ENCODE data around the gene TMEM266.

Gene TMEM266

GRCh38 chr15:76065793-76066192 lies 6.0 kb downstream of the TMEM266 start:
- DNase-seq (ENCODE audit: low read depth in 2 of 2), result no peak

- no peak for DNase-seq (ENCODE audit: low read depth in 2 of 2)
These were observed 10.4 kb downstream of the TMEM266 start for GRCh38 chr15:76070192-76070591.

DNA sequence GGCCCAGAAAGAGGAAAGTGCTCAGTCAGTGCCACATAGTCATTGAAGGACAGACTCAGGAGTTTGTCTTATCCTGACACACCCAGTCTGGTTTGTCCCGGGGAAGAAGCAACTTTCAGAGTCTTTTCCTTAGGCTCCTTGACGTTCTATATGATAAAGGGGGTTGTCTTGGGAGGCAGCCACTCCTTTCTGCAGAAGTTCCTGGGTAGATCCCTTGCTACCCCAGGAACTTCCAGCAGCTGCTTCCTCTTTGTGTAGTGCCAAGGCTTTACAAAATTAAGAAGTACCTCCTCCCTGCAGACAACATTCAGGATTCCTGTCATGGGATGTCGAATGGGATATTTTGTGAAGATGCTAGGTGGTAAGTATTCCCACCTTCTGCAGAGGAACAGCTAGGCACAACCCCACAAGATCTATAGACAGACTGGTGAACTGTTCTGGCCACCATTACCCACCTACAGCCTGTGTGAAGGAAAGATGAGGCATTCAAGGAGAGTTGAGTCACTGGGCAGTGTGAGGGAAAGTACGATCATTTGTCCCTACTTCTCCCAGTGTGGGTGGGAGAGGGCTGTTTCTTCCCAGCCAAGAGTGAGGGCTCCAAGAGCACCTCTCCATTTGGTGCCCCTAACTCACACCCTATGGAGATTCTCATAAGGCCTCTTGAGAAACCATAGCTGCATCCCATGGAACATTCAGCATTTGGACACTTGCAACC lies 11.3 kb downstream of the TMEM266 start:
- DNase-seq (ENCODE audit: low read depth in 2 of 2), result no peak

DNA sequence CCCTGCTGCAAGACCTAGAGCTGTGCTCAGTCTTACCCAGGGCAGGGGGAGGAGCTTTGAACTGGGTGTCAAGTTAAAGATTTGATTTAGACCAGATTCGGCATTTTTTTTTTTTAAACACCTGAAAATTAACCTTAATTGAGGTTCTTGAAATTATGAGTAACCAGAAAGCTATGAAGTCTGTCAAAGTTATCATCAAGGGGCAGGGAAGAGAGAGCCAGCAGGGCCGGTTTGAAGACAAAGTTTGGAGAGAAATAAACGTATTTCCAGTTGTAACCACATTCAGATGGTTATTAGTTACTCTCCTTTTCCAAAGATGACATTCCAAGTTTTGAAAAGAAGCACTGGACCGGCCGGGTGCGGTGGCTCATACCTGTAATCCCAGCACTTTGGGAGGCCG lies 12.0 kb downstream of the TMEM266 start:
- no peak for DNase-seq (ENCODE audit: low read depth in 2 of 2)

DNA sequence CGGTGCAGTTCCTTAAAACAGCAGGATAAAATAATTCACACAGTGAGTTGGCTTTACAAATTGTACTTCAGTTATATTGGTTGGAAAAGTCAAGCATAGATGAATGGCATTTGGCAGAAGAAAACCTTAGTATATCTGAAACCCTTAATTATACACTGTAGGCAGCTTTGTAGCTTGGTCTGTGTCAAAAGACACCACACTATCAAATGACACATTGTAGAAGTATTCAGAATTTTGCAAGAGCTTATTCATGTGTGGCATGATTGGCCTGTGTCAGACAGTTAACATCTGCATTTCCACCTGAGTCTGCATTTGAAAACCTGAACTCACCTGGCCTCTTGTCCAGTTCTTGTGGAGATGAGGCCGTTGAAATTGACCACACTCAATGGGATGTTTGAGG lies 13.8 kb downstream of the TMEM266 start:
- DNase-seq (ENCODE audit: low read depth in 2 of 2), result no peak

DNA sequence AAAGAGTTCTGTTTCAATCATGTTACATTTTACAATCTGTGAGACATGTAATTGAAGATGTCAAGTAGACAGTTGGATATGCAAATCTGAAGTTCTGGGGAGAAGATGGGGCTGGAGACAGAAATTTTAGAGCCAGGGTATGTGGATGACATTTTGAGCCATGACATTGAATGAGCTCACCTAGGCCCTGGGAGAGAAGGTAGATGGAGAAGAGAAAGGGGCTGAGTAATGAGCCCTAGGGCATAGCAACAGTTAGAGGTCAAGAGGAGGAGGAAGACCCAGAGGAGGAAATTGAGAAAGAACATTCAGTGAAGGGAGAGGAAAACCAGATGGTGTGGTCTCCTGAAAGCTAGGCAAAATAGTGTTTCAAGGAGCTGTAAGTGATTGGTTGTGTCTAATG lies 15.3 kb downstream of the TMEM266 start:
- no peak for DNase-seq (ENCODE audit: low read depth in 2 of 2)

DNA sequence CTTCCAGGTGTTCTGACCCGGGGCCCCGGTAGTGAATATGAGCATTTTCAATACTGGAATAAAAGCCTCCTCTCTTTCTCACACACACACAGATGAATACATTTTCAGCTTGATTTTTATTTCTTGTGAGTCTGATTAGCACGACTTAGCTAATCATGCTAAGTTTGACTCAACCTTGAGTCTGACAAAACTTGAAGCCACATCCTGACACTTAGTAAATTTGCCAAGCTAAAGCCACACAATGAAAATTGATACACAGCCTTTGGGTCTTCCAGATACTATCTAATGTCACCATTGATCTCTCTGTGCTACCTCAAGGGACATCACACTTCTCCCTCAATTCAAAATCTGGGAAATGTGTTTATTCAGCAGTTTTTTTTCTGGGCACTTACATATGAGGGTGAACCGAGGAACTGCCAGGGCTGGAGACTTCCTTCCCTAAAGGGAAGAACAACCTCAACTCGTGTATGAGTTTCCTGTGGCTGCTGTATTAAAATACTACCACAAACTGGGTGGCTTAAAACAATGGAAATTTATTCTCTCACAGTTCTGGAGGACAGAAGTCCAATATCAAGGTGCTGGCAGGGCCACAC lies 18.6 kb downstream of the TMEM266 start:
- no peak for DNase-seq (ENCODE audit: low read depth in 2 of 2)

DNA sequence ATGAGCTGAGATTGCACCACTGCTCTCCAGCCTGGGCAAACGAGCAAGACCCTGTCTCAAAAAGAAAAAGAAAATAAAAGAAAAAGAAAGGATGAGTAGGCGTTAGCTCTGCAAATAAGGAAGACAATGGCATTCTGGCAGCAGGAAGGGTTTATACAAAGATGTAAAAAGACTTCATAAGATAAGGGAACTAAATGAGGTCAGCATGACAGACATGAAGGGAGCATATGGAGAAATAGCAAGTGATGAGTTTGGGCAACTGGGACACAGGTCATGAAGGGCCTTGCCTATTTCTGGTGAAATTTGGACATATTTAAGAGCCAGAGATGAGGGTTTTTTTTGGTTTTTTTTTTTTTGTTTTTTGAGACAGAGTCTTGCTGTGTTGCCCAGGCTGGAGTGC lies 24.5 kb downstream of the TMEM266 start:
- DNase-seq (ENCODE audit: low read depth in 2 of 2), result no peak

DNA sequence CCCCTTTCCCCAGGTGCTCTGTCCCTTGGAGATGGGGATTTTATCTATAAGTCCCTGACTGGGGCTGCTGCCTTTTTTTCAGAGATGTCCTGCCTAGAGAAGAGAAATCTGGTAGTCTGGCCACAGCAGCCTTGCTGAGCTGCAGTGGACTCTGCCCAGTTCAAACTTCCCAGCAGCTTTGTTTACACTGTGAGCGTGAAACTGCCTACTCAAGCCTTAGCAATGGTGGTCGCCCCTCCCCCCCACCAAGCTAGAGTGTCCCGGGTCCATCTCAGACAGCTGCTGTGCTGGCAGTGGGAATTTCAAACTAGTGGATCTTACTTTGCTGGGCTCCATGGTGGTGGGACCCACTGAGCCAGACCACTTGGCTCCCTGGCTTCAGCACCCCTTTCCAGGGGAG lies 38.9 kb downstream of the TMEM266 start:
- DNase-seq (ENCODE audit: low read depth in 2 of 2), result no peak

GRCh38 chr15:76099388-76099787 lies 39.6 kb downstream of the TMEM266 start:
- no peak for DNase-seq (ENCODE audit: low read depth in 2 of 2)

- no peak for DNase-seq (ENCODE audit: low read depth in 2 of 2)
These were observed 40.6 kb downstream of the TMEM266 start for GRCh38 chr15:76100361-76100760.

GRCh38 chr15:76101655-76102054 lies 41.9 kb downstream of the TMEM266 start:
- DNase-seq (ENCODE audit: low read depth in 2 of 2), result no peak

DNA sequence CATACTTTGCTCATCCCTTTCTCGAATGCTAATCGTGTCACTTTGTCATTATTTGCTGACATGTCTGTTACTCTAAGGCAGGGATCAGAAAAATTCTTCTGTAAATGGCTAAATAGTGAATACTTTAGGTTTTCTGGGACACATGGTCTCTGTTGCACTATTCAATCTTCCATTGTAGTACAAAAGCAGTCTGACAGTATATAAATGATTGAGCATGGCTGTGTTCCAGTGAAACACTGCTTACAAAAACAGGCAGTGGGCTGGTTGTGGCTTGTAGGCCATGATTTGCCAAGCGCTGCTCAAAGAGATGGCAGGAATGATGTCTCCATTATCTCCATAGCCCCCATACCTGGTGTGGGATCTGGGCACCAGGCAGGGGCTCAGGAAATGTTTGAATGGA lies 45.6 kb downstream of the TMEM266 start:
- no peak for DNase-seq (ENCODE audit: low read depth in 2 of 2)

DNA sequence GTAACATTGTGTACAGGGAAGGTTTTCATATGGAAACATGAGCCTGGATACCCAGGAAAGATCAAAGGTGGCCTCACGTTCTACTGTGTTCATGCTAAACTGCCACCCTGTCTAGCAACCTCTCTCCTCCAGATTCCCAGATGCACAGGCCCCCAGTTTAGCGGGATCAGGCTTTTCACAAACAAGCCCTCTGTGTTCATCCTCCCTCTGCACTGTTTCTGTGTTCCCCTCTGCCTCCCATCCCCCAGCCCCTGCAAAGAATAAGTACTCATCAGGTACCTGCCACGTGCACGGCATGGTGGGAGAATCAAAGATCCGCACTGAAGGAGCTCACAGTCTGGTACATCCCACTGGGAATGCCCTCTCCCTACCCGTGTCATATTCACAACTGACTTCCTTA lies 46.1 kb downstream of the TMEM266 start:
- DNase-seq (ENCODE audit: low read depth in 2 of 2), result no peak

GRCh38 chr15:76107169-76107568 lies 47.4 kb downstream of the TMEM266 start:
- DNase-seq (ENCODE audit: low read depth in 2 of 2), result no peak

DNA sequence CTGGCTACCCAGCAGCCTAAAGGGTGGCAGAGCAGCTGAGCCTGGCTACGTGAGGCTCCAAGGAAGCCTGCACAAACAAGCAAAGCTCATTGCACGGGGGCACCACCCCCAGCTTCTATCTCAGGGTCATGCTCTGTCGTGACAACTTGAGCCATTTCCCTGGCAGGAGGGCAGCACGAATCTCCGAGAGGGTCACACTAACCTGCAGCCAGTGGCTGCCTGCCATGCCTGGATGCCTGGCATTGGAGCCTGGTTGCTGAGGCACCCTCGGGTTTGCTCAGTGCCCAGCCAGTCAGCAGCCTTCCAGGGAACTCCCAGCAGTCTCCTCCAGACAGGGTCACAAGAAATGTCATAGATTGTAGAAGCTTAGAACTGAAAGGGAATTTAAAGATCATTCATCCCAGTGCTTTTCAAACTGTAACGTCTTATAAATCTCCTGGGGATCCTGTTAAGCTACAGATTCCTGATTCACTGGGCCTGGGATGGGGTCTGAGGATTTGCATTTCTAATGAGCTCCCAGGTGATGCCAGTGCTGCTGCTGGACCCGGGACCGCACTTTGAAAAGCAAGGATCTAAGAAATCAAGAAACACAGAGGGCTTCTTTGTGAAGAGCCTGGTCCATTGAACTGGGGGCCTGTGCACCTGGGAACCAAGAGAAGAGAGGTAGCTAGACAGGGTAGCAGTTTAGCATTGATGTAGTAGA lies 48.4 kb downstream of the TMEM266 start:
- DNase-seq (ENCODE audit: low read depth in 2 of 2), result no peak

- no peak for DNase-seq (ENCODE audit: low read depth in 2 of 2)
These were observed 49.3 kb downstream of the TMEM266 start for GRCh38 chr15:76109046-76109445.

- no peak for DNase-seq (ENCODE audit: low read depth in 2 of 2)
These were observed 54.8 kb downstream of the TMEM266 start for GRCh38 chr15:76114561-76114960.

GRCh38 chr15:76116138-76116885 lies 56.5 kb downstream of the TMEM266 start:
- no peak for DNase-seq (ENCODE audit: low read depth in 2 of 2)

DNA sequence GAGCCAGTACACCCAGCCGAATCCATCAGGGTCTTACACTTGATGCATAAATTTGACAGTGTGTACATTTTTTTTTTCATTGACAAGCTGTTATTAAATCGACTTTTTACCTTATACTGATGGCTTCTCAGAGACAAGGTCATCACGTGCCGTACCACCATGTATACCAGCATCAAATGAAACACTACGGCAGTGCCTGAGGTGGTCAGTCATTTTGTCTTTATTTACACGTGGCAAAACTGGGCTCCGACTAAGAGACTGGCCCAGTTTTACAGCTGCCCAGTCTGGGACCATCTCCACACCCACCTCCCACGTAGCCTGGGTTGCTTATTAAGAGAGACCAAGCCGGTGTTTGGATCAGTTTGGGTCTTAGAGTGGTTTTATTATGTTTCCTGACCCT lies 57.4 kb downstream of the TMEM266 start:
- DNase-seq (ENCODE audit: low read depth in 2 of 2), result no peak

DNA sequence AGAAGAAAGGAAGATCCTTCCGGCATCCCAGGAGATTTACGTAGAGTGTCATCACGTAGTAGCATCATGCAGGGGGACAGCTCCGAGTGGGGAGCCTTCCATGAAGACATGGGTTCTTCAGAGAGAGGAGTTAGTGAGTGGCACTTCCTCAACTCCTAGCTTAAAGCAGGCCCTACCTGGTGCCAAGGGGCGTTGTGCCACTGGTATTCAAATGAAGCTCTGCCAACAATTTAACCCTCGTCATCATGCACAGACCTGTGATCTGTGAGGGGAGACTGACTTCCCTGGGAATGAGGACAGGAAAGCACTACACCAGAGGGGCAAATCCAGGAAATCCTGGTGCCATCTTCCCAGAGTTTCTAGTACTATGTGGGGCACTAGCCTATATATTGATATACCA lies 59.0 kb downstream of the TMEM266 start:
- DNase-seq (ENCODE audit: low read depth in 2 of 2), result no peak

DNA sequence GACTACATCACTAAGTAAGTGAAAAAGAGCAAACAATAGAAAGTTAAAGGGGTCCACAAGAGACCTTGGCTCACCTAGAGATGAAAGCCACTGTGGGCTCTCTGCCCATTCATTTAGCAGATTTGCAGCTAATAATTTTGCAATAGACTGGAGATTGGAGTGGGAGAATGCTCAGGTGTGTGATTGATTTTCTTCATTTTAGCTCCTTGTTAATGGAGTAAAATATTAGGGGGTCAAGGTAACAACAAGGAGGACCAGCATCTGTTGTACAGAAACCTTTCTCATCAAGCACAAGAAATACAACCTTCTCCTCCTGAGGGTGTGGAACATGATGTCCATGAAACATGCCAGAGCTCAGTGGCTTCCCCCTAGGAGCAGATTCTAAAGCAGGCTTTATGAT lies 63.2 kb downstream of the TMEM266 start:
- no peak for DNase-seq (ENCODE audit: low read depth in 2 of 2)

- no peak for DNase-seq (ENCODE audit: low read depth in 2 of 2)
These were observed 67.4 kb downstream of the TMEM266 start for GRCh38 chr15:76127169-76127568.

Data from stimulated activated CD8-positive, alpha-beta memory T cell treated with anti-CD3 and anti-CD28 coated beads, Interleukin-7, amount 100 ng/mL, for 4 hours (primary cell).